BLaER1 (cell line): Measurements from ENCODE around the gene DNAJC4.

Experiments
- H3K27ac ChIP-seq: shearing (Covaris generic); formaldehyde crosslinking; 2 replicates; pipeline ENCODE4 v1.8.1; 2022
- H3K27me3 ChIP-seq: shearing (Covaris generic); formaldehyde crosslinking; 2 replicates; pipeline ENCODE4 v1.8.1; 2022
- H3K36me3 ChIP-seq: shearing (Covaris generic); formaldehyde crosslinking; 2 replicates; pipeline ENCODE4 v1.8.1; 2022
- H3K4me1 ChIP-seq: shearing (Covaris generic); formaldehyde crosslinking; 2 replicates; pipeline ENCODE4 v1.8.1; 2022
- H3K4me2 ChIP-seq: shearing (Covaris generic); formaldehyde crosslinking; 2 replicates; pipeline ENCODE4 v1.8.1; 2022
- H3K4me3 ChIP-seq: shearing (Covaris generic); formaldehyde crosslinking; 2 replicates; pipeline ENCODE4 v1.8.1; 2022
- H3K9ac ChIP-seq: shearing (Covaris generic); formaldehyde crosslinking; 2 replicates; pipeline ENCODE4 v1.8.1; 2022
- H3K9me3 ChIP-seq: shearing (Covaris generic); formaldehyde crosslinking; 2 replicates; pipeline ENCODE4 v1.8.1; 2022
- H4K20me1 ChIP-seq: shearing (Covaris generic); formaldehyde crosslinking; 2 replicates; pipeline ENCODE4 v1.8.1; 2022
- Cebpa-rat ChIP-seq: shearing (Covaris generic); IDR thresholded peaks from 2 replicates; pipeline ENCODE4 v1.8.1; 2022

Gene DNAJC4

DNA sequence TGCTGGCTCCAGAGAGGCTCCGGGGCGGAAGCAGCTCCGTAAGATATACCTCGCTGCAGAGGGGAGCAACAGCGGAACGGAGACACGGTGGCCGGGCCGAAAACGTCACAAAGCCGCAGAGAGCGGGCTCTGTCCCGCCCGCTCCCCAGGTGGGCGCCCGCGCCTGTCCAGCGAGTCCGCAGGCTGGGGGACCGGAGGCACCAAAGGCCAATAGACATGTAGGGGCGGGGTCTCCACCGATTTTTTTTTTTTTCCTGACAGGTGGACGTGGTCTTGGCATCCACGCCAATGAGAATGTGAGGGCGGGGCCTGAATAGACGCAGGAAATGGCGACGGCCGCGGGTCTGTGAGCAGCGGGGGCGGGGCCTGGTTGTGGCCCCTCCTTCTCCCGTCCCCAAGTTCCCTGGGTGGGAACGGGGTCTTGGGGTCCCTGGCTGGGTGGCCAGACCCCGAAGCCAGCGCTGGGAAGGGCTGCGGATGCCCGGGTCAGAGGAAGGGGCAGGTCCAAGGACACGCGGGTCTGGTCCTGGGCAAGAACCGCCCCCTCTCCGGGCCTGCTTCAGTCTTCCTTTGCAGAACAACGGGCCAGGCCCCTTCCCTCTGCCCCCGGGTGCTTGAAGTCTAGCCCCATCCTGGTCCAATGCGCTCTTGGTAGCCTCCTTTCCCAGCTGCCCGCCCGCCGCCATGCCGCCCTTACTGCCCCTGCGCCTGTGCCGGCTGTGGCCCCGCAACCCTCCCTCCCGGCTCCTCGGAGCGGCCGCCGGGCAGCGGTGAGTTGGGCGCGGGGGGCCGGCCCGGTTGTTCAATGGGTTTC, at the start of gene DNAJC4:
DNAJC4 (plus strand) TSS at position 378 of the 814 bp plus-strand sequence; CDS start at position 685, 307 bp downstream.
- no peak for TF ChIP-seq Cebpa-rat
- no peaks in the 10 kb centered on the region for H3K27me3 ChIP-seq
- H3K36me3 ChIP-seq, result no peaks in the 10 kb centered on the region
- peak within 1 kb of the TSS; percentile 81 for H3K9ac ChIP-seq
- peak within 1 kb of the TSS; percentile 87 for H3K27ac ChIP-seq
- H3K4me2 ChIP-seq, result peak within 1 kb of the TSS; percentile 99
- no peaks in the 10 kb centered on the region for H3K9me3 ChIP-seq
- H3K4me1 ChIP-seq, result peaks cover 75% of the 10 kb centered on the region
- H4K20me1 ChIP-seq, result peaks cover 6% of the 10 kb centered on the region
- peak within 1 kb of the TSS; percentile 77 for H3K4me3 ChIP-seq

DNA sequence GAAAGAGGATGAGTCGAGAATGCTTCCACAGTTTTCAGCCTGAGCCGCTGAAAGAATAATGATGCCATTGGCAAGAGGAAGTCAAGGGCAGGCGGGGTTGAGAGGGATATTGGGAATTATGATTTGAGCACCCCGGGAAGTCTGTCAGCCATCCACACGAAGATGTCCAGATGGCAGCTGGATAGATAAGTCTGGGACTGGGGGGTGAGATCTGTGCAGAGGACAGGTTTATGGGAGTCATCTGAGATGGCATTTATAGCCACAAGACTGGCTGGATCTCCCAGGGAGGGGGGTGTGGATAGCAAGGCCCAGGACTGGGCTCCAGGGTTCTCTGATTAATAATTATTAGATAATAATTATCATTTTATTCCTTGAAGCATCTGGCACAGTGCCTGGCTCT, 49.5 kb upstream of the DNAJC4 start:
- Histone ChIP-seq H3K4me3 (peak overlapping the region; percentile 39), H3K9ac (peak overlapping the region; percentile 78), H3K9me3 (no peaks in the 10 kb centered on the region), H3K4me1 (peaks cover 61% of the 10 kb centered on the region), H3K27ac (peak overlapping the region; percentile 81), H4K20me1 (no peaks in the 10 kb centered on the region), H3K36me3 (peaks cover 13% of the 10 kb centered on the region), H3K4me2 (peak overlapping the region; percentile 83), H3K27me3 (no peaks in the 10 kb centered on the region)
- no peak for TF ChIP-seq Cebpa-rat

DNA sequence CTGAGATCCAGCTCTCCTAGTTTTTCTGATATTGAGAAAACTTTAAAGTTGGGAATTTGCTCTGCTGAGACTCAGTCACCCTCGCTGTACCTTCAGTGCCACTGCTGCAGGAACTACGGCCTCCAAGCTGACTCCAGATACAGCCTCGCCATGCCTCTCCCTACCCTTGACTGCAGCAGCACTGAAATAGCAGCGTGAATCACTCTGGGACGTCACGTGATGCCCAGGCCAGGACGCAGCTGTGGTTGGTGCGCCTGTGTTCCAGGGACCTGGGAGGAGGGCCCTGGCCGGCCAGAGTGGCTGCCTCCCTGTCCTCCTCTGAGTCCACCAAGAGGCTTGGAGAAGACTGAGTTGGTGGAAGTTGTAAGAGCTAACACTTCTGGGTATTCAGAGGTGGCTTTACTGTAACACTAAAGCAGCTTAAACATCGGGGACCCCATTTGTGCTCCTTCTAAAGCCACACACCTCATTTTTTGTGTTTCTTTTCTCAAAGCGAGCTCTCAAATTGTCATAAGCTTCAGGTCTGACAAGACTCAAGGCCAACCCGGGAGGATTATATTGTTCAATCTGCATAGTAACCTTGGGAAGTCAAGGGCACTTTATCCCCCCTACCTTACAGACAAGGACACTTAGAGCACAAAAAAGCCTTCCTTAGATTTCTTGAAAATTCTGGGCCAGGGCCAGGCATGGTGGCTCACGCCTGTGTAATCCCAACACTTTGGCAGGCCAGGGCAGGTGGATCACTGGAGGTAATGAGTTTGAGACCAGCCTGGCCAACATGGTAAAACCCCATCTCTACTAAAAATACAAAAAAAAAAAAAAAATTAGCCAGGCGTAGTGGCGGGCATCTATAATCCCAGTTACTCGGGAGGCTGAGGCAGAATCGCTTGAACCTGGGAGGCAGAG, 48.6 kb upstream of the DNAJC4 start:
- H3K4me3 ChIP-seq, result peak overlapping the region; percentile 39
- TF ChIP-seq Cebpa-rat, result no peak
- H3K9me3 ChIP-seq, result no peaks in the 10 kb centered on the region
- peak overlapping the region; percentile 81 for H3K27ac ChIP-seq
- peaks cover 57% of the 10 kb centered on the region for H3K4me1 ChIP-seq
- peaks cover 13% of the 10 kb centered on the region for H3K36me3 ChIP-seq
- H3K9ac ChIP-seq, result peak overlapping the region; percentile 78
- H3K27me3 ChIP-seq, result no peaks in the 10 kb centered on the region
- H4K20me1 ChIP-seq, result no peaks in the 10 kb centered on the region
- peak overlapping the region; percentile 83 for H3K4me2 ChIP-seq

GRCh38 chr11:64183890-64184289, 46.5 kb upstream of the DNAJC4 start:
- peak overlapping the region; percentile 44; the same call in 1 of the 2 replicates for H3K27ac ChIP-seq
- no peaks in the 10 kb centered on the region for H3K9me3 ChIP-seq
- peak overlapping the region; percentile 78 for H3K4me3 ChIP-seq
- peaks cover 52% of the 10 kb centered on the region for H3K4me1 ChIP-seq
- H3K36me3 ChIP-seq, result peaks cover 12% of the 10 kb centered on the region
- no peaks in the 10 kb centered on the region for H4K20me1 ChIP-seq
- TF ChIP-seq Cebpa-rat, result no peak
- H3K4me2 ChIP-seq, result peak overlapping the region; percentile 83
- H3K9ac ChIP-seq, result peak overlapping the region; percentile 89
- H3K27me3 ChIP-seq, result no peaks in the 10 kb centered on the region

DNA sequence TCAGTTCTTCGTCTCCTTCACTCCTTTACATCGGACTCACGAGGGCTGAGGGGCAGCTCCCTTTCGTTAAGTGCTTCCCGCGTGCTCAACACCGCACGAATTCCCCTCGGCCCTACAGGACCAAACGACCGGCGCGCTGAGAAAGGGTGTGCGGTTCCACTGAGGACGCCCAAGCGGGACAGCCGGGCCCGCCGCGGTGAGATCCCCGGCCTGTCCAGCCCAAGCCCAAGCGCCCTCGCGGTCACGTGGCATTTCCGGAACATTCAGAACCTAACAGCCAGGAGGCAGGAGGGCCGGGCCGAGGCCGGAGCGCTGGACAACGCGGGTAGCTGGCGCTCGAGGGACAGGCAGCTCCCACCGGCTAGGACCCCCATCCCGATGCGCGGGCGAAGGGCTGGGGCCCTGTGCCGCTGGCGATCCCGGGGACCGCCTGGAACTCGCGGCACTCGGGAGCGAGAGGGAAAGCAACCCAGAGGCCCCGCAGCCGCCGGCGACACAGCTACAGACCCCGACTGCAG, 45.1 kb upstream of the DNAJC4 start:
- no peaks in the 10 kb centered on the region for H4K20me1 ChIP-seq
- no peaks in the 10 kb centered on the region for H3K9me3 ChIP-seq
- H3K27me3 ChIP-seq, result no peaks in the 10 kb centered on the region
- H3K9ac ChIP-seq, result peak overlapping the region; percentile 89
- peak overlapping the region; percentile 78 for H3K4me3 ChIP-seq
- H3K27ac ChIP-seq, result peak overlapping the region; percentile 90
- peak overlapping the region; percentile 83 for H3K4me2 ChIP-seq
- H3K4me1 ChIP-seq, result peaks cover 48% of the 10 kb centered on the region
- H3K36me3 ChIP-seq, result no peaks in the 10 kb centered on the region; the same call in none of the 2 replicates
- no peak for TF ChIP-seq Cebpa-rat

DNA sequence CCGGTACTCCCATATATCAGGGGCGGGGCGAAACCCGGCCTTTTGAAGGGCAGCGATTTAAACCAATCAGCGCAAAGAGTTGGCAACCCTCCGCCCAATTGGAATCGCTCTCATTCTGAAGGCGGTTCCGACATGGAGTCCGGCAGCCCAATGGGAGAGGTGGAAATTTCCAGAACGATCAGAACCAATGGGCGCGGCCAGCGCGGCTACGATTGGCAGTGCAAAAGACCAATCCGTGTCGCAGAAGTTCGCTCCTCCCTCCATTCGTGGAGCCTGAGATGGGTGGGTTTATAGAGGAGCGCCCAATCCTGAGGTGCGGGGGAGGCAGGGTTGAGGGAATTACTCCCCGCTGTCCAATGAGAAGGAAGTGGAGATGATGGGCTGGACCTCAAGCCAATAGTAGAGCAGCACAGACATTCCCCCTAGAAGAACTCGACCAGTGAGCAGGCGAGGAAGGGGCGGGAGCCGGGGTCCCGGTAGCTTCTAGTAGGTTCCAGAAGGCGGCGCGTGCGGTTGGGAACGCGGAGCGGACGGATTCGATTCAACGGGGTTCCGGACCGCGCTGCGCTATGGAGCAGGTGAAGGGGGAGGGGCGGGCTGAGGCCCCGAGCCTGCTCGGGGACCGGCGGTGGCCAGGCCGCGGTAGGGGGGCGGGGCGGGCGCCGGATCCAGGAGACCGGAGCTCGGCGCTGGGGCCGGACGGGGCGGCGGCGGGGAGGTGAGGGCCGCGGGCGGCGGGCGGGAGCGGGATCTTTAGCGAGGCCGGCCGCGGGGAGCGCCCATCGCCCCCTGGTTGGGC, 44.5 kb upstream of the DNAJC4 start, which contains the start of gene STIP1:
STIP1 (plus strand) TSS at position 479 of the 799 bp plus-strand sequence; CDS start at position 570, 91 bp downstream.
- H3K4me2 ChIP-seq, result peak within 1 kb of the TSS; percentile 83
- H3K4me1 ChIP-seq, result peaks cover 41% of the 10 kb centered on the region
- no peak for TF ChIP-seq Cebpa-rat
- H4K20me1 ChIP-seq, result no peaks in the 10 kb centered on the region
- H3K9ac ChIP-seq, result peak within 1 kb of the TSS; percentile 89
- no peaks in the 10 kb centered on the region; the same call in none of the 2 replicates for H3K36me3 ChIP-seq
- peak within 1 kb of the TSS; percentile 90 for H3K27ac ChIP-seq
- H3K27me3 ChIP-seq, result no peaks in the 10 kb centered on the region
- H3K4me3 ChIP-seq, result peak within 1 kb of the TSS; percentile 78
- H3K9me3 ChIP-seq, result no peaks in the 10 kb centered on the region

DNA sequence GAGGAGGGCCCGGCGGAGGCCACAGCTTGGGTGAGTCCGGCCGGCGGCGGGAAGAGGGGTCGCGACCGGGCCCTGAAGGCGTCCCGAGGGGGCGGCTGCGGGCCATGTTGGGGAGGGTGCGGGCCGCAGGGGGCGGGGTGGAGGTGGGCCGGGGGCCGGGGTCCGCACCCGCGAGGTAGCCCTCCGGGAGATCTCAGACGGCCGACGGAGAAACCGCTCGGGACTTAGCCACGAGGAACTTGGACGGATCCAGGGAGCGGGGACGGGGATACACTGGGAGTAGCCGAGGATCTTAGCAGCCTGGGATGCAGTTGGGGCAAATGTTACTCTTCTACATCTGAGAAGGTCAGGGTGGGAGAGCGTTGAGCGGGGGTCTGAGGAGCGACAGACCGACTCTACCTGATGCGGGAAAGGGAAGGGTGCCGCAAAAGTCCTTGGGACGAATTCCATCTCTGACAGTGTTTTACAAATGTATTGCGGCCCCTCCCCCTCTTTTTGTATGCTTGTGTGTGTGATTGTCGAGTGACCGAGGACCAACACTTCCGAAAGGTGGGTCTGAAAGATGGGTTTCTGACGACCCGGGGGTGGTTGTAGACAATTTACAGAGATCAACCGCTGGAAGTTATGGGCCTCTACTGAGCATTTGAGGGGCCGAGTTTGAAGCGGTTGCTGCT, 43.7 kb upstream of the DNAJC4 start:
- Histone ChIP-seq H3K27me3 (no peaks in the 10 kb centered on the region), H3K4me3 (no peak overlapping the region), H3K36me3 (no peaks in the 10 kb centered on the region; the same call in none of the 2 replicates), H3K4me1 (peaks cover 34% of the 10 kb centered on the region), H3K27ac (no peak overlapping the region), H3K9ac (no peak overlapping the region), H3K9me3 (no peaks in the 10 kb centered on the region), H4K20me1 (no peaks in the 10 kb centered on the region), H3K4me2 (no peak overlapping the region)
- TF ChIP-seq Cebpa-rat, result no peak

DNA sequence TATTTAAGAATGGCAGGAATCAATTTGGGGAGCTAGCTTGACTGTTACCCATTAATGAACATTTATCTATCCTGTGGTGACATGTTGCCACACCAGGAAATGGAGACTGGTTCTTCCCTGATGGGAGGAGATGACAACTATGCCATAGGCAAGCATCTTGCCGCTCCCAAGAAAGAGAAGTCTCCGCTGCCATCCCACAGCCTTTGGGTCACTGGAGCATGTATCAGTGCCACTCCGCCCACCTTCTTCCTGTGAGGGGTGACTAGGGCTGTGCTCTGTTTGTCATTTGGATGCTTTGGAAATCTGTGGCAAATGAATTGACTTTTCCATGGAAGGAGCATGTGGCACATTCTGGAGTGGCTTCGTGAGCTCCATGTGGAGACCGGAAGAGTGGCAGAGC, 37.9 kb upstream of the DNAJC4 start:
- Histone ChIP-seq H3K9ac (no peak overlapping the region; the same call in 1 of the 2 replicates), H4K20me1 (no peaks in the 10 kb centered on the region; the same call in none of the 2 replicates), H3K9me3 (no peaks in the 10 kb centered on the region), H3K36me3 (no peaks in the 10 kb centered on the region; the same call in none of the 2 replicates), H3K4me2 (no peak overlapping the region), H3K27ac (no peak overlapping the region), H3K4me1 (0 out of 2 replicates have a peak, but pooled peaks cover 17% of the 10 kb centered on the region), H3K27me3 (no peaks in the 10 kb centered on the region), H3K4me3 (no peak overlapping the region)
- no peak for TF ChIP-seq Cebpa-rat
